H9 (cell line): Measurements from ENCODE around the gene HTN3. TPM values are rescaled to one million over a fixed set of nuclear protein-coding genes. Genes with fewer than 3 reads are reported as not detected.

ENCODE experiments used
- DNase-seq: peaks from one replicate; pipeline ENCODE4 v3.0.0-alpha.2; 2017
- H2AFZ ChIP-seq: one replicate; pipeline ENCODE4 v1.6.1; 2013; ENCODE audit warnings: mild to moderate bottlenecking, low read length, control low read depth, moderate library complexity
- H2AK5ac ChIP-seq: 2 replicates; pipeline ENCODE4 v1.6.1; 2013; ENCODE audit warnings: low read length, control low read depth, mixed read lengths; ENCODE audit not compliant: insufficient read length
- H2BK120ac ChIP-seq: one replicate; pipeline ENCODE4 v1.6.1; 2013; ENCODE audit warnings: low read depth, mild to moderate bottlenecking, low read length, control low read depth, inconsistent platforms; ENCODE audit not compliant: poor library complexity, severe bottlenecking
- H2BK12ac ChIP-seq: 2 replicates; pipeline ENCODE4 v1.6.1; 2013; ENCODE audit warnings: low read length, control low read depth, mixed read lengths, low read depth; ENCODE audit not compliant: insufficient read length
- H2BK15ac ChIP-seq: 2 replicates; pipeline ENCODE4 v1.6.1; 2013; ENCODE audit warnings: low read depth, low read length, control low read depth
- H2BK20ac ChIP-seq: one replicate; pipeline ENCODE4 v1.6.1; 2013; ENCODE audit warnings: low read depth, mild to moderate bottlenecking, low read length, control low read depth, inconsistent platforms; ENCODE audit not compliant: poor library complexity, severe bottlenecking
- H2BK5ac ChIP-seq: 2 replicates; pipeline ENCODE4 v1.6.1; 2013; ENCODE audit warnings: low read length, control low read depth, mixed read lengths; ENCODE audit not compliant: insufficient read length
- H3K14ac ChIP-seq: 2 replicates; pipeline ENCODE4 v1.6.1; 2013; ENCODE audit warnings: low read length, control low read depth; ENCODE audit not compliant: insufficient read depth
- H3K18ac ChIP-seq: 2 replicates; pipeline ENCODE4 v1.6.1; 2013; ENCODE audit warnings: low read depth, mild to moderate bottlenecking, mixed read lengths, low read length, control low read depth; ENCODE audit not compliant: insufficient read length
- H3K23ac ChIP-seq: 2 replicates; pipeline ENCODE4 v1.6.1; 2013; ENCODE audit warnings: low read length, control low read depth, mixed read lengths, low read depth; ENCODE audit not compliant: insufficient read length
- H3K23me2 ChIP-seq: 2 replicates; pipeline ENCODE4 v1.6.1; 2013; ENCODE audit warnings: low read depth, mild to moderate bottlenecking, mixed read lengths, low read length, control low read depth; ENCODE audit not compliant: insufficient read length, poor library complexity, severe bottlenecking
- H3K27ac ChIP-seq: 2 replicates; pipeline ENCODE4 v1.5.1; 2013; ENCODE audit warnings: low read length, control low read depth, mixed read lengths, low read depth; ENCODE audit not compliant: insufficient read length
- H3K27me3 ChIP-seq: 2 replicates; pipeline ENCODE4 v1.6.1; 2013; ENCODE audit warnings: low read length, control low read depth, inconsistent platforms; ENCODE audit not compliant: insufficient read depth
- H3K4ac ChIP-seq: 2 replicates; pipeline ENCODE4 v1.6.1; 2013; ENCODE audit warnings: low read depth, mild to moderate bottlenecking, control low read depth, inconsistent platforms, low read length, moderate library complexity
- H3K4me1 ChIP-seq: 2 replicates; pipeline ENCODE4 v1.6.1; 2013; ENCODE audit warnings: low read length, control low read depth, inconsistent platforms; ENCODE audit not compliant: insufficient read depth
- H3K4me2 ChIP-seq: 2 replicates; pipeline ENCODE4 v1.6.1; 2013; ENCODE audit warnings: low read length, control low read depth, mixed read lengths; ENCODE audit not compliant: insufficient read length, insufficient read depth
- H3K56ac ChIP-seq: 2 replicates; pipeline ENCODE4 v1.6.1; 2013; ENCODE audit warnings: low read depth, mild to moderate bottlenecking, mixed read lengths, low read length, control low read depth; ENCODE audit not compliant: insufficient read length
- H3K79me1 ChIP-seq: 2 replicates; pipeline ENCODE4 v1.6.1; 2013; ENCODE audit warnings: low read depth, mild to moderate bottlenecking, moderate library complexity, low read length, control low read depth, inconsistent platforms; ENCODE audit not compliant: insufficient read depth, poor library complexity, severe bottlenecking
- H3K79me2 ChIP-seq: 2 replicates; pipeline ENCODE4 v1.6.1; 2013; ENCODE audit warnings: low read length, control low read depth, inconsistent platforms; ENCODE audit not compliant: insufficient read depth
- H3K9ac ChIP-seq: 2 replicates; pipeline ENCODE4 v1.6.1; 2013; ENCODE audit warnings: low read length, control low read depth, mixed read lengths; ENCODE audit not compliant: insufficient read length; ENCODE audit errors: extremely low read depth
- H3K9me3 ChIP-seq: one replicate; pipeline ENCODE4 v1.6.1; 2013; ENCODE audit warnings: low read depth, low read length, inconsistent platforms; ENCODE audit not compliant: control insufficient read depth
- H3T11ph ChIP-seq: one replicate; pipeline ENCODE4 v1.6.1; 2013; ENCODE audit warnings: mild to moderate bottlenecking, low read length, control low read depth, inconsistent platforms
- H4K20me1 ChIP-seq: one replicate; pipeline ENCODE4 v1.6.1; 2013; ENCODE audit not compliant: control insufficient read depth, insufficient read length, insufficient read depth
- H4K5ac ChIP-seq: 2 replicates; pipeline ENCODE4 v1.6.1; 2013; ENCODE audit warnings: low read depth, mild to moderate bottlenecking, mixed read lengths, low read length, control low read depth; ENCODE audit not compliant: insufficient read length
- H4K8ac ChIP-seq: replicated peaks from 2 replicates; pipeline ENCODE4 v1.6.1; 2013; ENCODE audit warnings: low read length, control low read depth, mixed read lengths, low read depth; ENCODE audit not compliant: insufficient read length
- H4K91ac ChIP-seq: 2 replicates; pipeline ENCODE4 v1.6.1; 2013; ENCODE audit warnings: low read depth, mild to moderate bottlenecking, moderate library complexity, mixed read lengths, low read length, control low read depth; ENCODE audit not compliant: insufficient read length
- H3K27ac Mint-ChIP-seq, 3 experiments: 2 replicates in 2 of 3; 3 replicates in 1 of 3; pipeline ENCODE4 v1.8.0; 2020 to 2021; ENCODE audit warnings: mixed read lengths in 3 of 3, mild to moderate bottlenecking in 1 of 3, moderate library complexity in 1 of 3
- H3K27me3 Mint-ChIP-seq: 2 replicates; pipeline ENCODE4 v1.8.0; 2021; ENCODE audit warnings: low read depth, mild to moderate bottlenecking, moderate library complexity, mixed read lengths
- H3K36me3 Mint-ChIP-seq, 3 experiments: 2 replicates in 2 of 3; 3 replicates in 1 of 3; pipeline ENCODE4 v1.8.0; 2020 to 2021; ENCODE audit warnings: low read depth in 3 of 3, mixed read lengths in 3 of 3; ENCODE audit not compliant: insufficient read depth in 1 of 3
- H3K4me1 Mint-ChIP-seq, 2 experiments: 2 replicates each; pipeline ENCODE4 v1.8.0; 2020; ENCODE audit warnings: mixed read lengths in 2 of 2
- H3K4me3 Mint-ChIP-seq, 2 experiments: 2 replicates in 1 of 2; 3 replicates in 1 of 2; pipeline ENCODE4 v1.8.0; 2020 to 2021; ENCODE audit warnings: mild to moderate bottlenecking in 2 of 2, mixed read lengths in 2 of 2, moderate library complexity in 1 of 2
- H3K9me3 Mint-ChIP-seq, 2 experiments: 2 replicates in 1 of 2; 3 replicates in 1 of 2; pipeline ENCODE4 v1.8.0; 2020; ENCODE audit warnings: mild to moderate bottlenecking in 2 of 2, mixed read lengths in 2 of 2, moderate library complexity in 1 of 2
- CTCF ChIP-seq: fragments of 200-600 bp; sonication (generic); conservative IDR thresholded peaks from 3 replicates; pipeline ENCODE4 v1.8.0; 2021; ENCODE audit warnings: antibody characterized with exemption, mild to moderate bottlenecking
- WGBS: extraction: QIAGEN DNeasy Blood & Tissue Kit; methylation state at CpG from one replicate; pipeline ENCODE4 v1.1.7; 2013; ENCODE audit warnings: missing lambda C conversion rate, low lambda C conversion rate, mixed read lengths; ENCODE audit not compliant: insufficient read length; ENCODE audit errors: extremely low coverage; 5-methylcytosine and 5-hydroxymethylcytosine counted together
- total RNA-seq: library from RNA; stranded (reverse); gene quantifications from 2 replicates; pipeline ENCODE4 v1.2.1, GENCODE V29; 2021

HTN3 gene
- total RNA-seq, 1 experiment from 2014 or later: not detected

DNA sequence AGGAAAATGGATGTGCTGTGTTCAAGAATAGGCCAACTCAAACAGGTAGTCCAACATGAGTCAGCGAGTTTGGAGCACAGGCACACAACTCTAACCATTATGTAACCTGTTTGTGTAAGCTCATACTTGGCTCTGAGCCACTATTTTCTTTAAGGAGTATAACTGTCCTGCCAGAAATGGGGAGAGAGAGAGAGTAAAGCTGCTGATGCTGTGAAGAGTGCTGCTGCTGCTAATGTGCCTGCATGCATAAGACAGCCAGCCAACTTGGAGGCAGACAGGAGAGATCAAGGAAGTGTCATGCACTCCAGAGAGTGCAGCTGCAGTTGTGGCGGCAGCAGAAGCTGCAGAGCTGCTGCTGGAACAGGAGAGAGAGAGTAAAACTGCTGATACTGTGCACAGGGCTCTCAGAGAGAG lies 44.2 kb upstream of the HTN3 start:
- Histone ChIP-seq H2BK20ac (no peak overlapping the region), H3K56ac (no peak overlapping the region), H3K23me2 (no peaks in the 10 kb centered on the region), H3K14ac (peak overlapping the region; percentile 34; the same call in 1 of the 2 replicates), H3K79me1 (no peaks in the 10 kb centered on the region), H4K8ac (no peak overlapping the region), H3K23ac (no peak overlapping the region), H3K79me2 (no peaks in the 10 kb centered on the region), H2AK5ac (no peak overlapping the region), H2BK12ac (no peak overlapping the region), H3K4me2 (no peak overlapping the region), H3K18ac (no peak overlapping the region), H3K4ac (no peak overlapping the region), H3K27ac (no peak overlapping the region), H2BK15ac (no peak overlapping the region), H4K5ac (no peak overlapping the region), H3T11ph (no peak overlapping the region), H2BK5ac (no peak overlapping the region), H2BK120ac (no peak overlapping the region), H3K4me1 (no peaks in the 10 kb centered on the region), H3K9ac (no peak overlapping the region), H2AFZ (peak overlapping the region; percentile 34), H4K91ac (no peak overlapping the region), H3K27me3 (no peaks in the 10 kb centered on the region), H3K9me3 (no peaks in the 10 kb centered on the region), H4K20me1 (no peaks in the 10 kb centered on the region)
- H3K4me1 Mint-ChIP-seq: peaks cover 3 to 5% of the 10 kb centered on the region in 2 experiments
- no peak for TF ChIP-seq CTCF
- no peaks in the 10 kb centered on the region for H3K27me3 Mint-ChIP-seq
- no peaks in the 10 kb centered on the region for H3K36me3 Mint-ChIP-seq
- no CpG with 5 or more reads among the region's 2 CpGs for WGBS
- no peak for DNase-seq
- H3K4me3 Mint-ChIP-seq: no peak overlapping the region
- peak overlapping the region in 1 of 3 experiments; percentile 26; a peak in 3 of 7 replicates for H3K27ac Mint-ChIP-seq
- H3K9me3 Mint-ChIP-seq: no peaks in the 10 kb centered on the region
